Adrenal gland (tissue), 5 donors: ENCODE data around the gene PDGFC.

Source experiments
- POLR2A ChIP-seq, 2 donors: fragments of 450-650 bp; IDR thresholded peaks; one replicate each; pipeline ENCODE4 v1.6.1; 2017; ENCODE audit warnings: antibody characterized with exemption in 2 of 2, mild to moderate bottlenecking in 2 of 2, moderate library complexity in 1 of 2
- TF ChIP-seq, protein P1 (sequence below), 6 experiments: fragments of 450-650 bp in 4 of 6; fragments of 200-600 bp in 2 of 6; sonication (generic) in 1 of 6; IDR thresholded peaks; 1 replicate in 5 of 6; 2 replicates in 1 of 6; pipeline versions ENCODE4 v1.5.1 to v1.8.0; 2016 to 2021; ENCODE audit warnings: antibody characterized with exemption in 6 of 6, mild to moderate bottlenecking in 2 of 6, moderate library complexity in 1 of 6
- donor health status: DM: no; HTN: no; CAD: no.

DNA sequence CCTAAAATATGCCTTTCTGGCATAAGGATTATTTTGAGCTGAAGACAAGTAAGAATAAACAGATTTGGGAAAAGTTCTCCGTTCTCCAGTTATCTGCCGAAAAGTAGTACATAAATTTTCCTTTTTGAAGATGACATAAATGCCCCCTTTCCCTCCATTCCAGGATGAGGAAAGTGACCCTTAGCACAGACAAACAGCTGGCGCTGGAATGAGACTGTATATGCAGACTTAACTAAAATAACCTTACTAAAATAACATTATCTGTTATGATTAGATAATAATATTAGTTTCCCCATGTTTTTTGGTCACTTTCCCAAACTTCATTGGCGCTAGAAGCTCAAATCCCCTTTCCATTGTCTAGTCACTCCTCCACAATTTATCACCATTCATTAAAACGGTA lies 21.5 kb downstream of the PDGFC start:
- no peak for TF ChIP-seq POLR2A (IDR thresholded peaks at IDR 0.05)
- TF ChIP-seq, protein P1, sequence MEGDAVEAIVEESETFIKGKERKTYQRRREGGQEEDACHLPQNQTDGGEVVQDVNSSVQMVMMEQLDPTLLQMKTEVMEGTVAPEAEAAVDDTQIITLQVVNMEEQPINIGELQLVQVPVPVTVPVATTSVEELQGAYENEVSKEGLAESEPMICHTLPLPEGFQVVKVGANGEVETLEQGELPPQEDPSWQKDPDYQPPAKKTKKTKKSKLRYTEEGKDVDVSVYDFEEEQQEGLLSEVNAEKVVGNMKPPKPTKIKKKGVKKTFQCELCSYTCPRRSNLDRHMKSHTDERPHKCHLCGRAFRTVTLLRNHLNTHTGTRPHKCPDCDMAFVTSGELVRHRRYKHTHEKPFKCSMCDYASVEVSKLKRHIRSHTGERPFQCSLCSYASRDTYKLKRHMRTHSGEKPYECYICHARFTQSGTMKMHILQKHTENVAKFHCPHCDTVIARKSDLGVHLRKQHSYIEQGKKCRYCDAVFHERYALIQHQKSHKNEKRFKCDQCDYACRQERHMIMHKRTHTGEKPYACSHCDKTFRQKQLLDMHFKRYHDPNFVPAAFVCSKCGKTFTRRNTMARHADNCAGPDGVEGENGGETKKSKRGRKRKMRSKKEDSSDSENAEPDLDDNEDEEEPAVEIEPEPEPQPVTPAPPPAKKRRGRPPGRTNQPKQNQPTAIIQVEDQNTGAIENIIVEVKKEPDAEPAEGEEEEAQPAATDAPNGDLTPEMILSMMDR (IDR thresholded peaks at IDR 0.05): no peak
